ENCODE results near the gene CDC27. TPM values are rescaled to one million over a fixed set of nuclear protein-coding genes. Genes with fewer than 3 reads are reported as not detected.

The CDC27 gene
- total RNA-seq, 1 experiment from 2014 or later, result 95.9 TPM

- no TSS peak for BruUV-seq (replicated peaks)
- TF ChIP-seq CTCF (conservative IDR thresholded peaks at IDR 0.05; ENCODE audit: low read depth, low read length) (no peak), EZH2 (IDR thresholded peaks at IDR 0.05; ENCODE audit: borderline replicate concordance, low read depth, low read length, poor library complexity, severe bottlenecking) (no peak)
- CTCF ChIA-PET, result no interaction called here
- POLR2A ChIA-PET (ENCODE audit: low non-redundant PET), result no interaction called here
- no peak overlapping the region for H3K4me3 ChIP-seq (ENCODE audit: low read depth, low read length, poor library complexity, severe bottlenecking)
- DNase-seq (ENCODE audit: low spot score), result no peak
- H3K27me3 ChIP-seq (replicated peaks; ENCODE audit: insufficient read depth, low read depth, low read length, poor library complexity), result no peaks in the 10 kb centered on the region
- intact Hi-C loops (cut with micrococcal nuclease; ENCODE audit: unreplicated experiment), result no loop called here
- peaks cover 8% of the 10 kb centered on the region for H3K4me1 ChIP-seq (ENCODE audit: insufficient read depth, low read length, poor library complexity, severe bottlenecking)
- no peaks in the 10 kb centered on the region for H3K9me3 ChIP-seq (ENCODE audit: low read depth, low read length, poor library complexity, severe bottlenecking)
- H3K36me3 ChIP-seq (ENCODE audit: insufficient read depth, low read length, poor library complexity, severe bottlenecking), result no peaks in the 10 kb centered on the region
- no peak overlapping the region for H3K27ac ChIP-seq (ENCODE audit: low read depth, low read length, poor library complexity, severe bottlenecking)
Measured at GRCh38 chr17:47235923-47236322, 46.8 kb upstream of the CDC27 start.

GRCh38 chr17:47235506-47235905 is 46.4 kb upstream of the CDC27 start:
- no TSS peak for BruUV-seq (replicated peaks)
- POLR2A ChIA-PET (ENCODE audit: low non-redundant PET), result no interaction called here

GRCh38 chr17:47232465-47232864 is 43.4 kb upstream of the CDC27 start:
- intact Hi-C loops (cut with micrococcal nuclease; ENCODE audit: unreplicated experiment), result no loop called here
- no peaks in the 10 kb centered on the region for H3K36me3 ChIP-seq (ENCODE audit: insufficient read depth, low read length, poor library complexity, severe bottlenecking)
- POLR2A ChIA-PET (ENCODE audit: low non-redundant PET), result no interaction called here
- no peak overlapping the region for H3K4me3 ChIP-seq (ENCODE audit: low read depth, low read length, poor library complexity, severe bottlenecking)
- no peaks in the 10 kb centered on the region for H3K27me3 ChIP-seq (replicated peaks; ENCODE audit: insufficient read depth, low read depth, low read length, poor library complexity)
- no peak for DNase-seq (ENCODE audit: low spot score)
- TF ChIP-seq CTCF (conservative IDR thresholded peaks at IDR 0.05; ENCODE audit: low read depth, low read length) (no peak), EZH2 (IDR thresholded peaks at IDR 0.05; ENCODE audit: borderline replicate concordance, low read depth, low read length, poor library complexity, severe bottlenecking) (no peak)
- CTCF ChIA-PET, result no interaction called here
- BruUV-seq (replicated peaks), result no TSS peak
- peaks cover 3% of the 10 kb centered on the region for H3K4me1 ChIP-seq (ENCODE audit: insufficient read depth, low read length, poor library complexity, severe bottlenecking)
- H3K27ac ChIP-seq (ENCODE audit: low read depth, low read length, poor library complexity, severe bottlenecking), result no peak overlapping the region
- no peaks in the 10 kb centered on the region for H3K9me3 ChIP-seq (ENCODE audit: low read depth, low read length, poor library complexity, severe bottlenecking)

More at GRCh38 chr17:47235506-47235905, 46.4 kb upstream of the CDC27 start:
- CTCF ChIA-PET, result no interaction called here
- Histone ChIP-seq H3K9me3 (ENCODE audit: low read depth, low read length, poor library complexity, severe bottlenecking) (no peaks in the 10 kb centered on the region), H3K36me3 (ENCODE audit: insufficient read depth, low read length, poor library complexity, severe bottlenecking) (no peaks in the 10 kb centered on the region), H3K27me3 (replicated peaks; ENCODE audit: insufficient read depth, low read depth, low read length, poor library complexity) (no peaks in the 10 kb centered on the region), H3K4me3 (ENCODE audit: low read depth, low read length, poor library complexity, severe bottlenecking) (no peak overlapping the region), H3K27ac (ENCODE audit: low read depth, low read length, poor library complexity, severe bottlenecking) (no peak overlapping the region), H3K4me1 (ENCODE audit: insufficient read depth, low read length, poor library complexity, severe bottlenecking) (peaks cover 8% of the 10 kb centered on the region)
- TF ChIP-seq CTCF (conservative IDR thresholded peaks at IDR 0.05; ENCODE audit: low read depth, low read length), result no peak
- no peak for TF ChIP-seq EZH2 (IDR thresholded peaks at IDR 0.05; ENCODE audit: borderline replicate concordance, low read depth, low read length, poor library complexity, severe bottlenecking)
- intact Hi-C loops (cut with micrococcal nuclease; ENCODE audit: unreplicated experiment), result no loop called here
- no peak for DNase-seq (ENCODE audit: low spot score)
